ENCODE data around the gene CHRNB1.

- no peak for TF ChIP-seq POLR2A (IDR thresholded peaks at IDR 0.05)
- no peak for TF ChIP-seq CTCF (IDR thresholded peaks at IDR 0.05)
Observed at GRCh38 chr17:7429722-7430121, 15.1 kb upstream of the CHRNB1 start.

Measured in heart left ventricle (tissue), 13 donors.